ENCODE measurements around the gene BATF2. TPM values are rescaled to one million over a fixed set of nuclear protein-coding genes. Genes with fewer than 3 reads are reported as not detected.
A peak's percentile ranks its signal among the peaks of the same experiment; 100 is the strongest.

BATF2 gene
- total and polyA plus RNA-seq, 12 donors, result 0.67 to 34.5 (median 6.2) TPM

GRCh38 chr11:64998690-64999431 is 2.1 kb upstream of the BATF2 start:
- intact Hi-C loops (cut with DNase I), result loop anchor here in 1 of 2 donors (10.0 kb wide), 2 partner anchors 64 to 154 kb away; partner anchors contain the start of genes CDC42BPG and GPHA2
- peaks cover 15 to 16% of the 10 kb centered on the region in 2 donors for H3K4me1 ChIP-seq (replicated peaks in 1 of 2)
- no peaks in the 10 kb centered on the region for H3K9me3 ChIP-seq (replicated peaks in 1 of 3)
- 77 to 84% (median 81%) methylated on average over 6 to 9 of the region's 9 CpGs for WGBS, 4 donors
- TF ChIP-seq POLR2A (IDR thresholded peaks at IDR 0.05) (no peak), CTCF (IDR thresholded peaks at IDR 0.05) (no peak)
- no peak for DNase-seq
- H3K36me3 ChIP-seq (replicated peaks in 1 of 2), result no peaks in the 10 kb centered on the region
- H3K4me3 ChIP-seq, result no peak overlapping the region
- no peaks in the 10 kb centered on the region for H3K27me3 ChIP-seq
- H3K27ac ChIP-seq, result no peak overlapping the region

- Histone ChIP-seq H3K27ac (no peak overlapping the region), H3K36me3 (replicated peaks in 1 of 2) (no peaks in the 10 kb centered on the region), H3K9me3 (replicated peaks in 1 of 3) (no peaks in the 10 kb centered on the region), H3K27me3 (no peaks in the 10 kb centered on the region), H3K4me3 (no peak overlapping the region), H3K4me1 (replicated peaks in 1 of 2) (peaks cover 15 to 16% of the 10 kb centered on the region in 2 donors)
- intact Hi-C loops (cut with DNase I), result loop anchor here in 1 of 2 donors (10.0 kb wide), 2 partner anchors 63 to 153 kb away; partner anchors contain the start of genes CDC42BPG and GPHA2
- no peak for DNase-seq
- no peak for TF ChIP-seq POLR2A (IDR thresholded peaks at IDR 0.05)
- no peak for TF ChIP-seq CTCF (IDR thresholded peaks at IDR 0.05)
- 75 to 93% (median 85%) methylated on average over 1 of the region's 1 CpG for WGBS, 4 donors
Observed at GRCh38 chr11:64998141-64998540, 1.4 kb upstream of the BATF2 start.

- peaks cover 15 to 16% of the 10 kb centered on the region in 2 donors for H3K4me1 ChIP-seq (replicated peaks in 1 of 2)
- intact Hi-C loops (cut with DNase I), result loop anchor here in 1 of 2 donors (10.0 kb wide), 2 partner anchors 62 to 152 kb away; partner anchors contain the start of genes CDC42BPG and GPHA2
- peak overlapping the region in 4 of 5 donors; percentile 11 to 81 (median 62) for H3K27ac ChIP-seq
- TF ChIP-seq POLR2A (IDR thresholded peaks at IDR 0.05) (no peak), CTCF (IDR thresholded peaks at IDR 0.05) (no peak)
- peak overlapping the region in 2 of 4 donors; percentile 29 to 57 for H3K4me3 ChIP-seq
- DNase-seq, result no peak
- 13 to 32% (median 31%) methylated on average over 10 to 11 of the region's 11 CpGs for WGBS, 4 donors
- H3K36me3 ChIP-seq (replicated peaks in 1 of 2), result no peaks in the 10 kb centered on the region
- H3K9me3 ChIP-seq (replicated peaks in 1 of 3), result no peaks in the 10 kb centered on the region
- no peaks in the 10 kb centered on the region for H3K27me3 ChIP-seq
Observed at GRCh38 chr11:64996327-64996709, 453 bp downstream of the BATF2 start.

GRCh38 chr11:64994318-64994717 is 2.5 kb downstream of the BATF2 start:
- peaks cover 22 to 23% of the 10 kb centered on the region in 2 donors for H3K4me1 ChIP-seq (replicated peaks in 1 of 2)
- 92 to 96% (median 94%) methylated on average over 7 of the region's 7 CpGs for WGBS, 4 donors
- H3K4me3 ChIP-seq, result no peak overlapping the region
- H3K27ac ChIP-seq, result no peak overlapping the region
- H3K36me3 ChIP-seq (replicated peaks in 1 of 2), result no peaks in the 10 kb centered on the region
- H3K27me3 ChIP-seq, result no peaks in the 10 kb centered on the region
- intact Hi-C loops (cut with DNase I), result loop anchor here in 1 of 2 donors (10.0 kb wide), 2 partner anchors 60 to 150 kb away; partner anchors contain the start of genes CDC42BPG and GPHA2
- DNase-seq, result no peak
- H3K9me3 ChIP-seq (replicated peaks in 1 of 3), result no peaks in the 10 kb centered on the region
- no peak for TF ChIP-seq POLR2A (IDR thresholded peaks at IDR 0.05)
- no peak for TF ChIP-seq CTCF (IDR thresholded peaks at IDR 0.05)

Measured in adrenal gland (tissue), 12 donors.